Measurements from ENCODE around the gene ZRANB3. TPM values are rescaled to one million over a fixed set of nuclear protein-coding genes. Genes with fewer than 3 reads are reported as not detected.

Gene ZRANB3
- total RNA-seq, 1 experiment from 2014 or later = 12.0 TPM

DNA sequence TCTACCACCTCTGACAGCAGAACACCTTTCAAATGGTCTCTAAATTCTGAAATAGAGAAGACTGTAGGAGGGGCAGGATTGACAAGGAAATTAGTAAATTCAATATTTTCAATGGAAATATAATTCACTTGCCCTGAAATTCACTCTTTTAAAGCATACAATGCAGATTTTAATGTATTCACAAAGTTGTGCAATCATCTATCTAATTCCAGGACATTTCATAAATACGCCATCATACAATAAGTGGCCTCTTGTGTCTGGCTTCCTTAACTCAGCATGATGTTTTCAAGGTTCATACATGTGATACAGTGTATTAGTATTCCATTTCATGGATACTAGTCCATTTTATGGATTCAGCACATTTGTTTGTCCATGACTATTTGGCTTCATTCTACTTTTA, 74.2 kb downstream of the ZRANB3 start:
- H4K20me1 ChIP-seq (ENCODE audit: insufficient read depth) = no peaks in the 10 kb centered on the region
- H3K27me3 ChIP-seq (ENCODE audit: insufficient read depth, low read length) = no peaks in the 10 kb centered on the region
- no peak overlapping the region for H3K4me3 ChIP-seq (replicated peaks in 1 of 2; ENCODE audit: low read depth in 1 of 2, low read length in 2 of 2)
- H3K4me1 ChIP-seq (ENCODE audit: control insufficient read depth in 1 of 2, insufficient read depth in 2 of 2, low read length in 2 of 2) = no peaks in the 10 kb centered on the region
- no peaks in the 10 kb centered on the region; a peak in 2 of 4 replicates for H3K9me3 ChIP-seq (ENCODE audit: control insufficient read depth in 1 of 2, insufficient read depth in 1 of 2, low read depth in 1 of 2, low read length in 2 of 2)
- no peak overlapping the region for H3K9ac ChIP-seq (ENCODE audit: low read length)
- intact Hi-C loops (cut with micrococcal nuclease) = no loop called here
- H3K9me2 ChIP-seq (ENCODE audit: insufficient read depth) = no peaks in the 10 kb centered on the region
- TF ChIP-seq EGR1 (IDR thresholded peaks at IDR 0.05; ENCODE audit: low read depth) = no peak
- no peak for TF ChIP-seq SIN3A (IDR thresholded peaks at IDR 0.05; ENCODE audit: low read depth)
- no peak for TF ChIP-seq SRF (IDR thresholded peaks at IDR 0.05; ENCODE audit: low read depth)
- no peak for TF ChIP-seq ZNF274 (IDR thresholded peaks at IDR 0.05; ENCODE audit: low read depth, low read length)
- TF ChIP-seq ELF1 (IDR thresholded peaks at IDR 0.05; ENCODE audit: borderline replicate concordance, low read depth) = no peak
- TF ChIP-seq, protein P1, sequence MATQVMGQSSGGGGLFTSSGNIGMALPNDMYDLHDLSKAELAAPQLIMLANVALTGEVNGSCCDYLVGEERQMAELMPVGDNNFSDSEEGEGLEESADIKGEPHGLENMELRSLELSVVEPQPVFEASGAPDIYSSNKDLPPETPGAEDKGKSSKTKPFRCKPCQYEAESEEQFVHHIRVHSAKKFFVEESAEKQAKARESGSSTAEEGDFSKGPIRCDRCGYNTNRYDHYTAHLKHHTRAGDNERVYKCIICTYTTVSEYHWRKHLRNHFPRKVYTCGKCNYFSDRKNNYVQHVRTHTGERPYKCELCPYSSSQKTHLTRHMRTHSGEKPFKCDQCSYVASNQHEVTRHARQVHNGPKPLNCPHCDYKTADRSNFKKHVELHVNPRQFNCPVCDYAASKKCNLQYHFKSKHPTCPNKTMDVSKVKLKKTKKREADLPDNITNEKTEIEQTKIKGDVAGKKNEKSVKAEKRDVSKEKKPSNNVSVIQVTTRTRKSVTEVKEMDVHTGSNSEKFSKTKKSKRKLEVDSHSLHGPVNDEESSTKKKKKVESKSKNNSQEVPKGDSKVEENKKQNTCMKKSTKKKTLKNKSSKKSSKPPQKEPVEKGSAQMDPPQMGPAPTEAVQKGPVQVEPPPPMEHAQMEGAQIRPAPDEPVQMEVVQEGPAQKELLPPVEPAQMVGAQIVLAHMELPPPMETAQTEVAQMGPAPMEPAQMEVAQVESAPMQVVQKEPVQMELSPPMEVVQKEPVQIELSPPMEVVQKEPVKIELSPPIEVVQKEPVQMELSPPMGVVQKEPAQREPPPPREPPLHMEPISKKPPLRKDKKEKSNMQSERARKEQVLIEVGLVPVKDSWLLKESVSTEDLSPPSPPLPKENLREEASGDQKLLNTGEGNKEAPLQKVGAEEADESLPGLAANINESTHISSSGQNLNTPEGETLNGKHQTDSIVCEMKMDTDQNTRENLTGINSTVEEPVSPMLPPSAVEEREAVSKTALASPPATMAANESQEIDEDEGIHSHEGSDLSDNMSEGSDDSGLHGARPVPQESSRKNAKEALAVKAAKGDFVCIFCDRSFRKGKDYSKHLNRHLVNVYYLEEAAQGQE (IDR thresholded peaks at IDR 0.05; ENCODE audit: low read depth) = no peak
- TF ChIP-seq POLR2A (IDR thresholded peaks at IDR 0.05; ENCODE audit: borderline replicate concordance, extremely low read depth, insufficient read depth, insufficient read length) = no peak
- H3K4me2 ChIP-seq (ENCODE audit: low read length) = no peak overlapping the region
- BruUV-seq (replicated peaks) = no TSS peak
- no peaks in the 10 kb centered on the region for H3K79me2 ChIP-seq (ENCODE audit: insufficient read depth, low read length)
- DNase-seq (ENCODE audit: low read depth, low spot score) (no peak), ATAC-seq (no peak)
- RAD21 ChIA-PET (ENCODE audit: low non-redundant PET in 1 of 2, low total read pairs in 2 of 2, uncharacterized antibody in 2 of 2, unreplicated experiment in 2 of 2) = no interaction called here
- no peak overlapping the region for H3K27ac ChIP-seq (ENCODE audit: low read depth, low read length)
- no peak overlapping the region for H2AFZ ChIP-seq (ENCODE audit: low read depth, low read length, poor library complexity, severe bottlenecking)
- POLR2A ChIA-PET = no interaction called here
- H3K36me3 ChIP-seq (ENCODE audit: control insufficient read depth in 1 of 2, insufficient read depth in 2 of 2, low read length in 2 of 2) = no peaks in the 10 kb centered on the region
- CTCF ChIA-PET = no interaction called here

DNA sequence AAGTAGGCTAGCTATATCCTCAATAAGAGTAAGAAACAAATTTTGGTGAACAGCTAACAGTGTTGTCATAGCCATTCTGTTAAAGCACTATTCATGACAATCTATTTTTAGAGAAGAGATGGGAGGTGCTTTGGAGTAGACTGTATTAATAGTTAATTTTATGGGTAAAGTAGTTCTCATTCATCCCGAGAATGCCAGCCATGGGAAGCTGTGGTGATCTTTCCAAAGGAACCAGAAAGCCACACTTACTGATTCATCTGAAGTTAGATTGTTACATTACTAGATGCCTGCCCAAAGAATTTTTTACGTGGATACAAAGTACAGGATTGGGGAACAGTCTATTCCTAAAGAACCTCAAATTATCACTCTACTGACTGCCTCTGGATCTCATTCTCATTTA, 74.6 kb downstream of the ZRANB3 start:
- CTCF ChIA-PET = no interaction called here
- TF ChIP-seq TCF7L2 (IDR thresholded peaks at IDR 0.05; ENCODE audit: borderline replicate concordance, extremely low read depth, insufficient read depth, insufficient read length) (no peak), SP1 (IDR thresholded peaks at IDR 0.05; ENCODE audit: low read depth) (no peak), ZNF274 (IDR thresholded peaks at IDR 0.05; ENCODE audit: low read depth, low read length) (no peak), POLR2A (IDR thresholded peaks at IDR 0.05; ENCODE audit: borderline replicate concordance, extremely low read depth, insufficient read depth, insufficient read length) (no peak), CEBPB (IDR thresholded peaks at IDR 0.05; ENCODE audit: low read depth) (no peak), ZFX (IDR thresholded peaks at IDR 0.05) (no peak), CBX3 (IDR thresholded peaks at IDR 0.05; ENCODE audit: low read depth) (no peak), SIN3A (IDR thresholded peaks at IDR 0.05; ENCODE audit: low read depth) (no peak), FOSL1 (IDR thresholded peaks at IDR 0.05; ENCODE audit: low read depth) (no peak), RAD21 (IDR thresholded peaks at IDR 0.05; ENCODE audit: low read depth) (no peak)
- TF ChIP-seq, protein P1 (IDR thresholded peaks at IDR 0.05; ENCODE audit: low read depth) = no peak
- TF ChIP-seq, protein P2, sequence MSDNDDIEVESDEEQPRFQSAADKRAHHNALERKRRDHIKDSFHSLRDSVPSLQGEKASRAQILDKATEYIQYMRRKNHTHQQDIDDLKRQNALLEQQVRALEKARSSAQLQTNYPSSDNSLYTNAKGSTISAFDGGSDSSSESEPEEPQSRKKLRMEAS (IDR thresholded peaks at IDR 0.05) = no peak

More for the DNA sequence above, 74.6 kb downstream of the ZRANB3 start:
- H3K27me3 ChIP-seq (ENCODE audit: insufficient read depth, low read length) = no peaks in the 10 kb centered on the region
- no peaks in the 10 kb centered on the region; a peak in 2 of 4 replicates for H3K9me3 ChIP-seq (ENCODE audit: control insufficient read depth in 1 of 2, insufficient read depth in 1 of 2, low read depth in 1 of 2, low read length in 2 of 2)
- no peak for DNase-seq (ENCODE audit: low read depth, low spot score)
- POLR2A ChIA-PET = no interaction called here
- H3K9ac ChIP-seq (ENCODE audit: low read length) = no peak overlapping the region
- intact Hi-C loops (cut with micrococcal nuclease) = no loop called here
- no peaks in the 10 kb centered on the region for H3K4me1 ChIP-seq (ENCODE audit: control insufficient read depth in 1 of 2, insufficient read depth in 2 of 2, low read length in 2 of 2)
- ATAC-seq = no peak
- H3K27ac ChIP-seq (ENCODE audit: low read depth, low read length) = no peak overlapping the region
- RAD21 ChIA-PET (ENCODE audit: low non-redundant PET in 1 of 2, low total read pairs in 2 of 2, uncharacterized antibody in 2 of 2, unreplicated experiment in 2 of 2) = no interaction called here
- H3K36me3 ChIP-seq (ENCODE audit: control insufficient read depth in 1 of 2, insufficient read depth in 2 of 2, low read length in 2 of 2) = no peaks in the 10 kb centered on the region
- H4K20me1 ChIP-seq (ENCODE audit: insufficient read depth) = no peaks in the 10 kb centered on the region
- H3K4me3 ChIP-seq (replicated peaks in 1 of 2; ENCODE audit: low read depth in 1 of 2, low read length in 2 of 2) = no peak overlapping the region
- H3K79me2 ChIP-seq (ENCODE audit: insufficient read depth, low read length) = no peaks in the 10 kb centered on the region
- no peak overlapping the region for H3K4me2 ChIP-seq (ENCODE audit: low read length)
- H3K9me2 ChIP-seq (ENCODE audit: insufficient read depth) = no peaks in the 10 kb centered on the region
- BruUV-seq (replicated peaks) = no TSS peak
- no peak overlapping the region for H2AFZ ChIP-seq (ENCODE audit: low read depth, low read length, poor library complexity, severe bottlenecking)

All from HCT116 (cell line).